HepG2 (cell line): ENCODE measurements around the gene RHOV. TPM values are rescaled to one million over a fixed set of nuclear protein-coding genes. Genes with fewer than 3 reads are reported as not detected.

ENCODE experiments used
- ARID3A ChIP-seq: IDR thresholded peaks from 2 replicates; pipeline ENCODE4 v1.6.1; 2012; ENCODE audit warnings: low read depth, low read length, improper control_type of control experiment
- ATAD3A ChIP-seq: sonication (generic); formaldehyde crosslinking; IDR thresholded peaks from 2 replicates; pipeline ENCODE4 v1.4.0; 2020; ENCODE audit warnings: missing genetic modification reagents
- BATF2 ChIP-seq: sonication (generic); formaldehyde crosslinking; IDR thresholded peaks from 2 replicates; pipeline ENCODE4 v1.8.0; 2022; ENCODE audit warnings: mild to moderate bottlenecking, missing genetic modification reagents, moderate library complexity
- HNRNPK ChIP-seq: fragments of 200-400 bp; formaldehyde crosslinking; IDR thresholded peaks from 2 replicates; pipeline ENCODE4 v1.6.1; 2018; ENCODE audit warnings: low read length, low read depth, moderate library complexity, mild to moderate bottlenecking; ENCODE audit not compliant: poor library complexity, severe bottlenecking
- HOXA3 ChIP-seq: sonication (generic); formaldehyde crosslinking; IDR thresholded peaks from 2 replicates; pipeline ENCODE4 v1.5.0; 2020; ENCODE audit warnings: missing genetic modification reagents
- ISL2 ChIP-seq: sonication (generic); formaldehyde crosslinking; IDR thresholded peaks from 2 replicates; pipeline ENCODE4 v1.5.0; 2020; ENCODE audit warnings: missing genetic modification reagents
- KDM2A ChIP-seq: sonication (generic); formaldehyde crosslinking; IDR thresholded peaks from 2 replicates; pipeline ENCODE4 v1.4.0; 2020; ENCODE audit warnings: low read depth, missing genetic modification reagents, borderline replicate concordance
- NFKB2 ChIP-seq: sonication (generic); formaldehyde crosslinking; IDR thresholded peaks from 2 replicates; pipeline ENCODE4 v1.4.0; 2020; ENCODE audit warnings: missing genetic modification reagents, borderline replicate concordance
- RXRA ChIP-seq: sonication (generic); formaldehyde crosslinking; IDR thresholded peaks from 2 replicates; pipeline ENCODE4 v1.5.1; 2020; ENCODE audit warnings: missing genetic modification reagents
- RXRB ChIP-seq: IDR thresholded peaks from 2 replicates; pipeline ENCODE4 v1.6.1; 2016; ENCODE audit warnings: borderline replicate concordance, missing genetic modification reagents, missing compliant biosample characterization
- SP5 ChIP-seq: IDR thresholded peaks from 2 replicates; pipeline ENCODE4 v1.6.1; 2016; ENCODE audit warnings: low read depth, borderline replicate concordance
- ZFP91 ChIP-seq: sonication (generic); formaldehyde crosslinking; IDR thresholded peaks from 2 replicates; pipeline ENCODE4 v1.9.0; 2022; ENCODE audit warnings: missing genetic modification reagents, mild to moderate bottlenecking, borderline replicate concordance
- ZNF136 ChIP-seq: sonication (generic); formaldehyde crosslinking; IDR thresholded peaks from 2 replicates; pipeline ENCODE4 v1.8.1; 2022; ENCODE audit warnings: low read depth, mild to moderate bottlenecking, moderate library complexity, missing genetic modification reagents
- ZNF235 ChIP-seq: sonication (generic); formaldehyde crosslinking; IDR thresholded peaks from 2 replicates; pipeline ENCODE4 v1.8.1; 2023; ENCODE audit warnings: mild to moderate bottlenecking, missing genetic modification reagents, borderline replicate concordance
- ZNF512B ChIP-seq: sonication (generic); formaldehyde crosslinking; IDR thresholded peaks from 2 replicates; pipeline ENCODE4 v1.5.1; 2020; ENCODE audit warnings: missing genetic modification reagents, mild to moderate bottlenecking, borderline replicate concordance
- ZNF660 ChIP-seq: sonication (generic); formaldehyde crosslinking; IDR thresholded peaks from 2 replicates; pipeline ENCODE4 v1.5.1; 2020; ENCODE audit warnings: mild to moderate bottlenecking, low read depth, missing genetic modification reagents, borderline replicate concordance
- ZNF674 ChIP-seq: sonication (generic); formaldehyde crosslinking; IDR thresholded peaks from 2 replicates; pipeline ENCODE4 v1.5.0; 2020; ENCODE audit warnings: low read depth, mild to moderate bottlenecking, missing genetic modification reagents
- ZNF749 ChIP-seq: sonication (generic); formaldehyde crosslinking; IDR thresholded peaks from 2 replicates; pipeline ENCODE4 v1.8.0; 2022; ENCODE audit warnings: mild to moderate bottlenecking, missing genetic modification reagents, moderate library complexity, borderline replicate concordance
- ZNF841 ChIP-seq: sonication (generic); formaldehyde crosslinking; IDR thresholded peaks from 2 replicates; pipeline ENCODE4 v1.8.1; 2023; ENCODE audit warnings: missing genetic modification reagents, borderline replicate concordance
- ZSCAN21 ChIP-seq: sonication (generic); formaldehyde crosslinking; IDR thresholded peaks from 2 replicates; pipeline ENCODE4 v1.8.0; 2022; ENCODE audit warnings: mild to moderate bottlenecking, missing genetic modification reagents, moderate library complexity, borderline replicate concordance
- ZSCAN31 ChIP-seq: sonication (generic); formaldehyde crosslinking; IDR thresholded peaks from 2 replicates; pipeline ENCODE4 v1.5.0; 2020; ENCODE audit warnings: low read depth, mild to moderate bottlenecking, missing genetic modification reagents
- polyA plus RNA-seq, 8 experiments: library from polyadenylated mRNA; depleted of rRNA in 3 of 8; stranded (reverse) in 7 of 8; unstranded in 1 of 8; fragments of >200 nt; fragmentation: Illumina TruSeq in 4 of 8; extraction: Trizol in 4 of 8; gene quantifications; 2 replicates each; pipeline versions ENCODE4 v1.2.1 to v1.2.3, GENCODE V29; 2011 to 2016; ENCODE audit warnings: low read depth in 4 of 8, missing spikeins in 1 of 8, mixed read lengths in 1 of 8; ENCODE audit not compliant: insufficient read depth in 1 of 8
- total RNA-seq, 5 experiments: library from RNA; depleted of rRNA; stranded (reverse); fragments of >200 nt; fragmentation: Illumina TruSeq; extraction: Trizol; gene quantifications; 2 replicates each; pipeline ENCODE4 v1.2.3, GENCODE V29; 2016; ENCODE audit warnings: low read depth in 1 of 5

The RHOV gene
- total and polyA plus RNA-seq, 2 of the 13 experiments (the other 11 are each of a cell fraction or from before 2014, with no cell fraction given) = 0.17 to 0.18 TPM

GRCh38 chr15:40906091-40906990 is 32.3 kb upstream of the RHOV start (continued):
- TF ChIP-seq HOXA3 (CRISPR knock-in tag) (peak; percentile 42), ZNF749 (CRISPR knock-in tag) (no peak), SP5 (CRISPR knock-in tag) (peak; percentile 63), BATF2 (no peak), ZNF235 (CRISPR knock-in tag) (no peak), ZFP91 (peak; percentile 73; the same call in 1 of the 2 replicates), ZNF660 (CRISPR knock-in tag) (no peak), ZNF512B (CRISPR knock-in tag) (no peak), ZSCAN21 (CRISPR knock-in tag) (no peak; the same call in 1 of the 2 replicates), ATAD3A (no peak), NFKB2 (CRISPR knock-in tag) (no peak; the same call in 1 of the 2 replicates), KDM2A (CRISPR knock-in tag) (peak; percentile 93), RXRB (CRISPR knock-in tag) (0 out of 2 replicates have a peak, but pooled peaks have one; percentile 8), ARID3A (no peak), ZNF674 (CRISPR knock-in tag) (no peak; the same call in 1 of the 2 replicates), RXRA (peak; percentile 33; the same call in 1 of the 2 replicates), HNRNPK (peak; percentile 44), ZSCAN31 (CRISPR knock-in tag) (no peak), ZNF841 (CRISPR knock-in tag) (no peak), ZNF136 (CRISPR knock-in tag) (no peak), ISL2 (peak; percentile 21; the same call in 1 of the 2 replicates)
